ENCODE measurements around the gene FN3K. TPM values are rescaled to one million over a fixed set of nuclear protein-coding genes. Genes with fewer than 3 reads are reported as not detected.

The FN3K gene
- total RNA-seq, 1 experiment from 2014 or later: 28.3 TPM

GRCh38 chr17:82713071-82713723 lies 22.2 kb upstream of the FN3K start:
- Mint-ChIP-seq H3K36me3 (ENCODE audit: insufficient read depth in 1 of 3, low read depth in 3 of 3) (peaks cover 0 to 1% (median 0%) of the 10 kb centered on the region in 3 experiments; a peak in 3 of 7 replicates), H3K4me3 (no peak overlapping the region), H3K4me1 (peaks cover 11% of the 10 kb centered on the region in 2 experiments), H3K9me3 (no peaks in the 10 kb centered on the region), H3K27me3 (ENCODE audit: low read depth) (peaks cover 19% of the 10 kb centered on the region), H3K27ac (no peak overlapping the region; a peak in 1 of 7 replicates)
- H3K4me1 ChIP-seq (ENCODE audit: insufficient read depth, low read length): no peaks in the 10 kb centered on the region
- H4K5ac ChIP-seq (ENCODE audit: insufficient read length, low read depth, low read length): no peak overlapping the region
- no peak for DNase-seq
- H3K9me3 ChIP-seq (ENCODE audit: control insufficient read depth, low read depth, low read length): no peaks in the 10 kb centered on the region
- no peak overlapping the region for H3T11ph ChIP-seq (ENCODE audit: low read length)
- H3K4me2 ChIP-seq (ENCODE audit: insufficient read depth, insufficient read length, low read length): no peak overlapping the region
- H3K27ac ChIP-seq (ENCODE audit: insufficient read length, low read depth, low read length): no peak overlapping the region
- no peaks in the 10 kb centered on the region for H3K79me2 ChIP-seq (ENCODE audit: insufficient read depth, low read length)
- H3K18ac ChIP-seq (ENCODE audit: insufficient read length, low read depth, low read length): no peak overlapping the region
- H2BK12ac ChIP-seq (ENCODE audit: insufficient read length, low read depth, low read length): no peak overlapping the region
- no peaks in the 10 kb centered on the region; the same call in 1 of the 2 replicates for H3K27me3 ChIP-seq (ENCODE audit: insufficient read depth, low read length)
- H3K4ac ChIP-seq (ENCODE audit: low read depth, low read length): no peak overlapping the region
- H3K23ac ChIP-seq (ENCODE audit: insufficient read length, low read depth, low read length): no peak overlapping the region
- no peak overlapping the region for H4K91ac ChIP-seq (ENCODE audit: insufficient read length, low read depth, low read length)
- H3K23me2 ChIP-seq (ENCODE audit: insufficient read length, low read depth, low read length, poor library complexity, severe bottlenecking): peaks cover 14% of the 10 kb centered on the region
- no peak overlapping the region for H4K8ac ChIP-seq (replicated peaks; ENCODE audit: insufficient read length, low read depth, low read length)
- H2AFZ ChIP-seq (ENCODE audit: low read length): no peak overlapping the region
- H3K56ac ChIP-seq (ENCODE audit: insufficient read length, low read depth, low read length): no peak overlapping the region
- H3K9ac ChIP-seq (ENCODE audit: extremely low read depth, insufficient read length, low read length): no peak overlapping the region
- no peak overlapping the region for H3K14ac ChIP-seq (ENCODE audit: insufficient read depth, low read length)
- no peaks in the 10 kb centered on the region for H4K20me1 ChIP-seq (ENCODE audit: control insufficient read depth, insufficient read depth, insufficient read length)
- H2BK20ac ChIP-seq (ENCODE audit: low read depth, low read length, poor library complexity, severe bottlenecking): no peak overlapping the region
- H2BK15ac ChIP-seq (ENCODE audit: low read depth, low read length): no peak overlapping the region
- no peak overlapping the region for H2BK5ac ChIP-seq (ENCODE audit: insufficient read length, low read length)
- H2BK120ac ChIP-seq (ENCODE audit: low read depth, low read length, poor library complexity, severe bottlenecking): no peak overlapping the region
- no peaks in the 10 kb centered on the region for H3K79me1 ChIP-seq (ENCODE audit: insufficient read depth, low read depth, low read length, poor library complexity, severe bottlenecking)
- TF ChIP-seq CTCF (conservative IDR thresholded peaks at IDR 0.05): no peak
- no CpG with 5 or more reads among the region's 35 CpGs for WGBS (ENCODE audit: extremely low coverage, insufficient read length, low lambda C conversion rate)
- no peak overlapping the region for H2AK5ac ChIP-seq (ENCODE audit: insufficient read length, low read length)

All from H9 (cell line).